RWPE1 (cell line): Measurements from ENCODE around the gene PSMA7.
A peak's percentile ranks its signal among the peaks of the same experiment; 100 is the strongest.
"Not testable (repeated sequence)": the region's sequence is repeated elsewhere in the genome, so short reads cannot be mapped to it uniquely, and the experiment has no call there.

Experiments
- CTCF ChIA-PET: fragments of 350-600 bp; sonication (Branson Sonifier 250); formaldehyde crosslinking; extraction: SDS; loops from one replicate; lab custom pipeline; 2021; lab: Yijun Ruan, JAX
- POLR2A ChIA-PET: fragments of 400-600 bp; formaldehyde crosslinking; extraction: SDS; loops from one replicate; lab custom pipeline; 2020; ENCODE audit warnings: antibody characterized with exemption; ENCODE audit not compliant: low non-redundant PET; lab: Yijun Ruan, JAX
- DNase-seq: peaks from one replicate; pipeline ENCODE4 v3.0.0; 2012; ENCODE audit warnings: low spot score
- H3K27ac ChIP-seq: fragments of 450-650 bp; 2 replicates; pipeline ENCODE4 v1.5.1; 2017
- CTCF ChIP-seq: fragments of 450-650 bp; conservative IDR thresholded peaks from 2 replicates; pipeline ENCODE4 v1.5.1; 2017; ENCODE audit warnings: low read depth, mild to moderate bottlenecking

PSMA7 gene

GRCh38 chr20:62151835-62152364, 8.7 kb upstream of the PSMA7 start:
- DNase-seq = no peak
- peak overlapping the region; percentile 2; the same call in 1 of the 2 replicates for H3K27ac ChIP-seq
- no peak for TF ChIP-seq CTCF
- ChIA-PET CTCF (interaction anchor here (0.9 kb wide), 1 partner anchor 19 kb away, joined by 6 read pairs; no protein-coding TSS in a partner anchor), POLR2A (no interaction called here)

DNA sequence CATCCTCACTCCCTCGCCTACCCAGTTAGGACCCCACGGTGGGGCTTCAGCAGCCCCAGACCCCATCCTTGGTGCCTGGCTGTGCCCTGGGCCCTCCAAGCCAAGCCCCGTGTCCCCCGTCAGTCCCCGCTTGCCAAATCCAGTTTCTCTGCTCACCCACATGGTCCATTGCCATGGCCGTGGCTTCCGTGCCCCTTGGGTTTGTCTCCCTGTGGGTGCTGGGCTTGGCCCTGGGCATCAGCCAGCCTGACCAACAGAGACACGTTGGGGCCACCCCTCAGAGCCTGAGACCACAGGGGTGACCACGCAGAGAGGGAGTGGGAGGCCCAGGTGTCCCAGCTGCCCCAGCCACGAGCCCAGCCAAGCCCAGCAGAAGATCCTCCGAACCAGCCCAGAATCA, 8.0 kb upstream of the PSMA7 start:
- TF ChIP-seq CTCF = no peak
- DNase-seq = no peak
- H3K27ac ChIP-seq = peak overlapping the region; percentile 86
- CTCF ChIA-PET = no interaction called here
- POLR2A ChIA-PET = no interaction called here

DNA sequence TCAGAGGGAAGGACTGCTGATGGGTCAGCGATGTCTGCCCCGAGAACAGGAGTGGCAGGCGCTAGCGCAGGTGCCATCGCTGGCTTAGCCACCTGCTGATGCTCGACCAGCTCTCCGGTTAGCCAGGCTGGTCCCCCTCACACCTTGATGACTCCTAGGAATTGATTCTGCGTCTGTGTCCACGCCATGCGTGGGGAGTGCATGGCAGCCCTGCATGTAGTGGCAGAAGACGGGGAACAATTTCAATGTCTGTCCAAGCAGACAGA, 7.0 kb upstream of the PSMA7 start:
- ChIA-PET CTCF (interaction anchor here (0.6 to 1.8 kb wide), 4 partner anchors 14 to 149 kb away, joined by 3 to 13 read pairs (median 4); no protein-coding TSS in a partner anchor), POLR2A (interaction anchor here (0.9 kb wide), 1 partner anchor 9 kb away, joined by 3 read pairs; no protein-coding TSS in a partner anchor)
- no peak for DNase-seq
- H3K27ac ChIP-seq = peak overlapping the region; percentile 86
- no peak for TF ChIP-seq CTCF

GRCh38 chr20:62149532-62150309, 6.5 kb upstream of the PSMA7 start:
- ChIA-PET POLR2A (interaction anchor here (0.5 to 0.9 kb wide), 2 partner anchors 9 to 12 kb away, joined by 3 to 5 read pairs; no protein-coding TSS in a partner anchor), CTCF (interaction anchor here (0.6 to 1.8 kb wide), 5 partner anchors 13 to 150 kb away, joined by 3 to 13 read pairs (median 3); no protein-coding TSS in a partner anchor)
- peak; percentile 84 for DNase-seq
- no peak for TF ChIP-seq CTCF
- H3K27ac ChIP-seq = peak overlapping the region; percentile 86

GRCh38 chr20:62148908-62149314, 5.7 kb upstream of the PSMA7 start:
- CTCF ChIA-PET = interaction anchor here (0.7 to 1.8 kb wide), 3 partner anchors 12 to 138 kb away, joined by 3 to 13 read pairs (median 6); no protein-coding TSS in a partner anchor
- DNase-seq = no peak
- POLR2A ChIA-PET = no interaction called here
- peak overlapping the region; percentile 86 for H3K27ac ChIP-seq
- TF ChIP-seq CTCF = no peak

- CTCF ChIA-PET, POLR2A ChIA-PET: not testable (repeated sequence)
- peak overlapping the region; percentile 86 for H3K27ac ChIP-seq
Measured at GRCh38 chr20:62148383-62148782, 5.2 kb upstream of the PSMA7 start.

More at GRCh38 chr20:62148383-62148782, 5.2 kb upstream of the PSMA7 start:
- DNase-seq = not testable (repeated sequence)
